Spinal cord (tissue), 10 donors: Measurements from ENCODE around the gene SAXO2. TPM values are rescaled to one million over a fixed set of nuclear protein-coding genes. Genes with fewer than 3 reads are reported as not detected.
"Not testable (repeated sequence)": the region's sequence is repeated elsewhere in the genome, so short reads cannot be mapped to it uniquely, and the experiment has no call there.

ENCODE experiments used
- DNase-seq, 6 donors: peaks; one replicate each; pipeline versions ENCODE4 v3.0.0 to v3.0.0-alpha.2; 2013 to 2015; ENCODE audit warnings: low spot score in 6 of 6, low read depth in 4 of 6
- H3K27ac ChIP-seq: one replicate; pipeline ENCODE4 v1.5.1; 2013; ENCODE audit warnings: low read depth, low read length, control low read depth
- H3K27me3 ChIP-seq: one replicate; pipeline ENCODE4 v1.6.1; 2013; ENCODE audit warnings: low read length; ENCODE audit not compliant: control insufficient read depth, insufficient read depth
- H3K36me3 ChIP-seq: one replicate; pipeline ENCODE4 v1.6.1; 2013; ENCODE audit warnings: low read length; ENCODE audit not compliant: control insufficient read depth, insufficient read depth
- H3K4me1 ChIP-seq: one replicate; pipeline ENCODE4 v1.6.1; 2013; ENCODE audit warnings: low read length; ENCODE audit not compliant: control insufficient read depth, insufficient read depth
- H3K4me3 ChIP-seq: one replicate; pipeline ENCODE4 v1.5.1; 2013; ENCODE audit warnings: low read depth, low read length, control low read depth
- H3K9me3 ChIP-seq: one replicate; pipeline ENCODE4 v1.6.1; 2013; ENCODE audit warnings: low read length; ENCODE audit not compliant: control insufficient read depth, insufficient read depth
- WGBS: methylation state at CpG from one replicate; pipeline ENCODE4 v1.1.5; 2013; ENCODE audit warnings: missing lambda C conversion rate; ENCODE audit not compliant: insufficient coverage; 5-methylcytosine and 5-hydroxymethylcytosine counted together
- long read RNA-seq, 4 donors: transcript quantifications; one replicate each; lab custom pipeline, GENCODE V29; 2026
- polyA plus RNA-seq, 2 donors: library from polyadenylated mRNA; unstranded; fragments of 120-200 nt; gene quantifications; one replicate each; pipeline ENCODE4 v1.2.1, GENCODE V29; 2013; ENCODE audit not compliant: insufficient read length in 2 of 2
- total RNA-seq, 2 donors: library from RNA; depleted of rRNA in 1 of 2; stranded (reverse); fragments of 120-200 nt in 1 of 2; fragments of >200 nt in 1 of 2; gene quantifications; one replicate each; pipeline versions ENCODE4 v1.2.3 to v1.2.4, GENCODE V29; 2013 to 2014
- donor health status: healthy.

The SAXO2 gene
- total RNA-seq, result 10 to 100 TPM in 1 of 2 donors, 1 to 10 TPM in 1; 5.9 to 12.0 TPM
- 10 to 100 TPM in 1 of 2 donors, 1 to 10 TPM in 1; 8.6 to 10.2 TPM for polyA plus RNA-seq
- long read RNA-seq, donor 1, partial matches to known transcripts, result 0 of 2 reads
- long read RNA-seq, donor 1, other reads (novel, unspliced or antisense), result 0 of 2 reads
- long read RNA-seq, donor 2, partial matches to known transcripts, result 0 of 1 reads
- long read RNA-seq, donor 2, other reads (novel, unspliced or antisense), result 0 of 1 reads
- long read RNA-seq, donor 3, result 0 reads
- long read RNA-seq, donor 4, result 0 reads

- Histone ChIP-seq H3K36me3 (peaks cover 3% of the 10 kb centered on the region), H3K27ac (peak within 1 kb of the TSS; percentile 50), H3K9me3 (no peaks in the 10 kb centered on the region), H3K27me3 (no peaks in the 10 kb centered on the region), H3K4me3 (peak within 1 kb of the TSS; percentile 70), H3K4me1 (no peaks in the 10 kb centered on the region)
- DNase-seq, result peak; percentile 63 to 97 (median 84)
- WGBS, result under 1% methylated on average over 57 of the region's 57 CpGs
Observed at GRCh38 chr15:82262422-82263026, at the start of gene SAXO2, which contains the start of gene EFL1. Gene SAXO2 (plus strand): TSS chr15:82262818. CDS start chr15:82262880, 62 bp downstream. Gene EFL1 (minus strand): TSS chr15:82262734. CDS start chr15:82261778, 956 bp downstream.

GRCh38 chr15:82216092-82216491, 46.5 kb upstream of the SAXO2 start:
- H3K27ac ChIP-seq, DNase-seq, H3K4me3 ChIP-seq, H3K27me3 ChIP-seq, H3K4me1 ChIP-seq, H3K36me3 ChIP-seq, H3K9me3 ChIP-seq: not testable (repeated sequence)
- WGBS, result no CpG with 5 or more reads among the region's 2 CpGs

- WGBS, result 50% methylated on average over 1 of the region's 2 CpGs
- H3K27ac ChIP-seq, H3K9me3 ChIP-seq, H3K4me3 ChIP-seq, H3K36me3 ChIP-seq, H3K27me3 ChIP-seq, H3K4me1 ChIP-seq: not testable (repeated sequence)
- DNase-seq, result peak in 2 of 6 donors; percentile 4 to 6
Observed at GRCh38 chr15:82221535-82221934, 41.1 kb upstream of the SAXO2 start.

- Histone ChIP-seq H3K4me1 (no peaks in the 10 kb centered on the region), H3K36me3 (peaks cover 6% of the 10 kb centered on the region), H3K9me3 (no peaks in the 10 kb centered on the region), H3K27me3 (no peaks in the 10 kb centered on the region), H3K4me3 (no peak overlapping the region), H3K27ac (no peak overlapping the region)
- WGBS, result no CpG with 5 or more reads among the region's 1 CpG
- DNase-seq, result no peak
Observed at GRCh38 chr15:82228750-82229149, 33.9 kb upstream of the SAXO2 start.

- WGBS, result no CpG with 5 or more reads among the region's 2 CpGs
- no peak overlapping the region for H3K27ac ChIP-seq
- DNase-seq, result peak in 1 of 6 donors; percentile 2
Observed at GRCh38 chr15:82231233-82231632, 31.4 kb upstream of the SAXO2 start.

GRCh38 chr15:82231842-82232241, 30.8 kb upstream of the SAXO2 start:
- Histone ChIP-seq H3K9me3 (no peaks in the 10 kb centered on the region), H3K27ac (no peak overlapping the region), H3K4me3 (no peak overlapping the region), H3K4me1 (no peaks in the 10 kb centered on the region), H3K27me3 (no peaks in the 10 kb centered on the region), H3K36me3 (peaks cover 3% of the 10 kb centered on the region)
- DNase-seq, result no peak
- 81% methylated on average over 2 of the region's 2 CpGs for WGBS

More at GRCh38 chr15:82231233-82231632, 31.4 kb upstream of the SAXO2 start:
- H3K4me3 ChIP-seq, result no peak overlapping the region
- H3K27me3 ChIP-seq, result no peaks in the 10 kb centered on the region
- H3K9me3 ChIP-seq, result no peaks in the 10 kb centered on the region
- H3K36me3 ChIP-seq, result peaks cover 3% of the 10 kb centered on the region
- H3K4me1 ChIP-seq, result no peaks in the 10 kb centered on the region

- WGBS, result 40% methylated on average over 1 of the region's 3 CpGs
- not testable (repeated sequence) for H3K27me3 ChIP-seq, H3K36me3 ChIP-seq, H3K4me3 ChIP-seq, H3K9me3 ChIP-seq, DNase-seq, H3K27ac ChIP-seq, H3K4me1 ChIP-seq
Observed at GRCh38 chr15:82237944-82238534, 24.6 kb upstream of the SAXO2 start.

- H3K4me1 ChIP-seq, result no peaks in the 10 kb centered on the region
- no peak overlapping the region for H3K27ac ChIP-seq
- H3K4me3 ChIP-seq, result no peak overlapping the region
- H3K36me3 ChIP-seq, result no peaks in the 10 kb centered on the region
- no peak for DNase-seq
- no peaks in the 10 kb centered on the region for H3K9me3 ChIP-seq
- no peaks in the 10 kb centered on the region for H3K27me3 ChIP-seq
- WGBS, result 95% methylated on average over 1 of the region's 5 CpGs
Observed at GRCh38 chr15:82239685-82240391, 22.8 kb upstream of the SAXO2 start.

GRCh38 chr15:82241836-82242499, 20.6 kb upstream of the SAXO2 start:
- not testable (repeated sequence) for H3K4me3 ChIP-seq, H3K27ac ChIP-seq, H3K36me3 ChIP-seq, H3K9me3 ChIP-seq, H3K27me3 ChIP-seq, H3K4me1 ChIP-seq, DNase-seq
- no CpG with 5 or more reads among the region's 1 CpG for WGBS
